Hematopoietic multipotent progenitor cell treated with erythropoietin and hydrocortisone succinate and interleukin-3 and kit ligand, for 17 days (in vitro differentiated cells): Measurements from ENCODE around the gene LGALS7.
"Not testable (repeated sequence)": the region's sequence is repeated elsewhere in the genome, so short reads cannot be mapped to it uniquely, and the experiment has no call there.

Source experiments
- DNase-seq: peaks from one replicate; pipeline ENCODE4 v3.0.0-alpha.2; 2015; ENCODE audit warnings: low spot score

Gene LGALS7

GRCh38 chr19:38770949-38771275, 2.4 kb downstream of the LGALS7 start:
- not testable (repeated sequence) for DNase-seq

GRCh38 chr19:38770228-38770948, 2.9 kb downstream of the LGALS7 start:
- DNase-seq, result not testable (repeated sequence)

- peak; percentile 85 for DNase-seq
Measured at GRCh38 chr19:38769635-38770211, 3.6 kb downstream of the LGALS7 start.

GRCh38 chr19:38766276-38767047, 6.9 kb downstream of the LGALS7 start:
- DNase-seq, result no peak

- DNase-seq, result no peak
Measured at GRCh38 chr19:38765214-38765613, 8.1 kb downstream of the LGALS7 start.

GRCh38 chr19:38763795-38764220, 9.5 kb downstream of the LGALS7 start:
- DNase-seq, result no peak

GRCh38 chr19:38761884-38762389, 11.4 kb downstream of the LGALS7 start:
- not testable (repeated sequence) for DNase-seq

GRCh38 chr19:38760805-38761517, 12.4 kb downstream of the LGALS7 start:
- not testable (repeated sequence) for DNase-seq

GRCh38 chr19:38759590-38760003, 13.7 kb downstream of the LGALS7 start:
- no peak for DNase-seq

- not testable (repeated sequence) for DNase-seq
Measured at GRCh38 chr19:38754196-38754595, 19.1 kb downstream of the LGALS7 start.

GRCh38 chr19:38753783-38754182, 19.5 kb downstream of the LGALS7 start:
- peak; percentile 45 for DNase-seq

GRCh38 chr19:38745316-38745715, 28.0 kb downstream of the LGALS7 start:
- DNase-seq, result no peak

- DNase-seq, result no peak
Measured at GRCh38 chr19:38744874-38745273, 28.4 kb downstream of the LGALS7 start.

GRCh38 chr19:38744298-38744681, 29.0 kb downstream of the LGALS7 start, which contains the start of gene CAPN12:
TSS of gene CAPN12 (minus strand) at chr19:38744474. CDS start at chr19:38744165, 309 bp downstream.
- no peak for DNase-seq

GRCh38 chr19:38743394-38744297, 29.7 kb downstream of the LGALS7 start:
- no peak for DNase-seq

GRCh38 chr19:38742906-38743305, 30.4 kb downstream of the LGALS7 start:
- no peak for DNase-seq

GRCh38 chr19:38742296-38742695, 31.0 kb downstream of the LGALS7 start:
- no peak for DNase-seq

GRCh38 chr19:38741670-38742069, 31.6 kb downstream of the LGALS7 start:
- no peak for DNase-seq

GRCh38 chr19:38740932-38741331, 32.4 kb downstream of the LGALS7 start:
- DNase-seq, result no peak

GRCh38 chr19:38740257-38740592, 33.1 kb downstream of the LGALS7 start:
- no peak for DNase-seq
